ENCODE results near the gene STARD8.

The STARD8 gene

DNA sequence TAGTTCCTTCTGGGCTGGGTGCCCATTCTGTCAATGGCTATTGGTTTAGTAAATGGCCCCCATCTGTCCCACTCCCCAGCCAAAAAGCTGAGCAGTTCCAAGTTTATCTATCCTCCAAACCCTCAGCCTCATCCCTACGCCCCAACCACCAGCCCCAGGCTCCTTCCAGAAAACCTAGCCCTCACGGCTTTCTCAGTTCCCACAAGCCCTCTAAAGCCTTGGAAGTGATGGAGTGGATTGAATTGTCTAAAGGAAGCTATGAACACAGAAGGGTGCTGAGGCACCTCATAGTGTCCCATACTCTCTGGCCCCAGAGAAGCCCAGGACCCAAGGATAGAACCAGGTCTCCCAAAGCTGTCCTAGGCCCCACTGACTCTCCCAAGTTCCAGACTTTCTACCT is 105.8 kb downstream of the STARD8 start:
- DNase-seq: no peak

DNA sequence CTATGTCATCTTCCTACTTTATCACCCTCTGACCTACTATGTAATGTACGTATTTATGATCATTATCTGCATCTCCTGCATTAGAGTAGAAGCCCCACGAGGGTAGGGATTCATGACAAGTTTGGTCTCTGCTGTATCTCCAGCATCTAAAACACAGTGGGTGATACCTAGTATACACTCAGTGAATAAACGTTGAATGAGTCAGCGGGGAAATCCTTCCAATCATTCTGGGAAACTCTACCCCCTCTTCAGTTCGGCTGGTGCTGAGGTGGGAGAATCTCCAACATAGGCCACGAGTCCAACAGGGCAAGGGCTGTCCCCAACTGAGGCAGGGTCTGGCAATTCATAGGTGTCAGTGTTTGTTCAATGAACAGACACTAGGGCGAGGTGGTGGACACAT is 106.9 kb downstream of the STARD8 start:
- DNase-seq: no peak

DNA sequence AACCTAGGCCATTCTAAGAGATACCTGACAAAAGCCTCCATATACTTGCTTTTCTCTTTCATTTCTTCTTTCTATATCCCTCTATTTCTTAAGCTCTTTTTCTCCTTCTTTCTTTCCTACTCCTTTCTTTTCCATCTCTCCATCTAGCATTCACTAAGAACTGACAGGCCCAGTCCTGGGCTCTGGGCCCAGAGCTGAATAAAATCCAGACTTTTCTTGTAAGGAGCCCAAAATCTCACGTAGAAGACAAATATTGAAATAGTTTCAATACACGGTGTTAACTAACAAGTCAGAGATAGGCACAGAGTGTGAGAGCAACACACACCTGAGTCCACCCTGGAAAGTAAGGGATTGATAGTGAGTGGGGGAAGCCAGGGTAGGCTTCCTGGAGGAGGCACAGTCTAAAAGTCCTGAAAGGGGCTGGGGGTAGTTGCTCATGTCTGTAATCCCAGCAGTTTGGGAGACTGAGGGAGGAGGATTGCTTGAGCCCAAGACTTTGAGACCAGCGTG is 108.2 kb downstream of the STARD8 start:
- DNase-seq: no peak

DNA sequence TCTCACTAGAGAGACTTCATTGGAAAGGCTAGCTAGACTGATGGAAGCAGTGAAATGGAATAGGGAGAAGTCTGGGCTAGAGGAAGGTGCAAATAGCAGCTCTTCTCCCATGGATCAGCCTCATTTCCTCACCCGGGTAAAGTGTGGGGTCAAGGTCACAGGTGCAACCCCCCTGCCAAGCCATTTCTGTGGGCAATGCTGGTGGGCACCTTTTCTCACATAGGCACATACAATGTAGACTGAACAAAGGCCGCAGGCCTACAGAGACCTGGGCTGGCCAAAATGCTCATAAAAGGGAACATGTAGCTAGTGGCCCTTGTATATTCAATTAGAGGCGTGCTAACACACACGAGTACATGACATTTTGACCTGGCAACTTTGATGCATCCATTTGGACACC is 109.9 kb downstream of the STARD8 start:
- DNase-seq: no peak

DNA sequence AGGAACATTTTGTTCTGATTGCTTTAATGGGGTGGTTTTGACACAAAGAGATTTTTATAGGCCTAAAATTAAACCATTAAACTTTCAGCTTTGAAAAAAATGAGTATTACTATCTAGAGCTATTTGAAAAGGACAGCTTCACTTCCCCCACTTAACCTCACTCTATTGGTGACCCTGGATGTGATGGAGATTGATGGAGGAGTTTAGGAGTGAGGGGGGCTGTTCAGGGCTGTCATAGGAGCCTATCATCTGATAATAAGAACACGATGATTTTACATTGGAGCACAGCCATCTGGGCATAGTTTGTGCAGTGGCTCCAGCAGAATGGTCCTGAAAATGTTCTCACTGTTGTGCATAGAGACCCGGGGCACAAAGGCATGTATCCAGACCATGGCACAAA is 110.3 kb downstream of the STARD8 start:
- DNase-seq: no peak

DNA sequence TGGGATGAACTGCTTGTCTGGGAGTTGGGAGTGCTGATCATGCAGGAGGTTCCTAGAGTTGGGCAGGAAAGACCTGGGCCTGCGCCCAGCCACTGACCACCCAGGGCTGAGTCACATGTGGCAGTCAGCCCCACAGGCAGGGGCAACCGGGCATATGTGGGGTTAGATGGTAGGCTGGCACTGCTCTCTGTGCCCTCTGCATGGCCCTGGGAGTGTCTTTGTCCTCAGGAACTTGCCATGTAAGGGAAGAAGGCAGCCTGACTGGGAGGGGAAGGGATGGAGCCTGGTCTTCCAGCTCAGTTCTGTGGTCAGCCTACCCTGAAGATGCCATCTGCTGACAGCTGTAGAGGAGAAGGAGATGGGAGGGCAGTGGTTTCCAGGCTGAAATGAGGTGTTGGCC is 111.2 kb downstream of the STARD8 start:
- DNase-seq: no peak

DNA sequence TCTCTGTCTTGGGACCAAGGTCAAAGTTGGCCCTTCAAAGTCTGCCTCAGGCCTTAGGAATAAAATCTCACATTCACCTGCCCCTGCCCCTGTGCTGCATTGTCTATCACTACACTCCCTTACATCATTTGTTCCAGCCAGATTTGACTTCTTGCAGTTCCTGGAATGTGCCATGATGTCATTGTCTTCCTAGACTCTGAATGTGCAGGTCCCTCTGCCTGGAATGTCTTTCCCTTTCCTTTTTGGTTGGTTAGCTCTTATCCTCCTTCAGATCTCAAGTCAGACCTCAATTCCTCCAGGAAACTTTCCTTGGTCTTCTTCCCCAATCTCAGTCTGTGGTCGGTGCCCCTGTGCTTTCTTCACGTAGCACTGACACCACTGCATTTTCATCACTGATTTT is 113.6 kb downstream of the STARD8 start:
- DNase-seq: no peak

DNA sequence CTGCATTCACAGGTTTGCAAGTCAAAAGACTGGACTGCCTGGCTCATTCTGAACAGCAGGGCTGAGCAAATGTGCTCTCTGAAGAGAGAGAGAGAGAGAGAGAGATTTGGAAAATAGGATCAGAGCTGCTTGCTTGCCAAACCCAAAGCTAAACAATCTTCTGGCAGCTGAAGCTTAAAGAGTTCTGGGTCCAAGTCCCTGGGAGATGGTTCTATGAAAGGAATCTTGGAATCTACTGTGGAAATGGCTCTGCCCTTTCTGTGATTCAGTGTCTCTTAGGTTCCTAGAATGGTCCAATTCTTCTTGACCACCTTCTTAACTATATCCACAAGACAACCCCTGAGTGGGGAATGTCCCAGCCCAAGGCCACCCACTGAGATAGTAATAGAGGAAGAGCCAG is 115.3 kb downstream of the STARD8 start:
- DNase-seq: no peak

DNA sequence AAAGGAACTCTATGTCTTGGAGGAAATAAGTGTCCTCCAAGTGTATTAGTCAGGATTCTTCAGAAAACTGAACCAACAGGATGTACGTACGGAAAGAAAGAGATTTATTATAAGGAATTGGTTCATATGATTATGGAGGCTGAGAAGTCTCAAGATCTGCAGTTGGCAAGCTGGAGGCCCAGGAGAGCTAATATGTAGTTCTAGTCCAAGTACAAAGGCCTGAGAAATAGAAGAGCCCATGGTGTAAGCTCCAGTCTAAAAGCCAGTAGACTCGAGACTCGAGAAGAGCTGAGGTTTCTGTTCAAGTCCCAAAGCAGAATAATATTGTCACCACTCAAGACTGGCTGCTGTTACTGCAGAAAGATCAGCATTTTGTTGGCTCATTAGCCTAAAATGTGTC is 116.0 kb downstream of the STARD8 start:
- no peak for DNase-seq
